Mesodermal cell (in vitro differentiated cells): Measurements from ENCODE around the gene IFNAR1. TPM values are rescaled to one million over a fixed set of nuclear protein-coding genes. Genes with fewer than 3 reads are reported as not detected.

Experiments
- H3K27ac ChIP-seq: 2 replicates; pipeline ENCODE4 v1.7.0; 2013; ENCODE audit warnings: mild to moderate bottlenecking, low read depth, low read length, moderate library complexity; ENCODE audit not compliant: severe bottlenecking
- H3K36me3 ChIP-seq: 2 replicates; pipeline ENCODE4 v1.7.1; 2013; ENCODE audit warnings: mild to moderate bottlenecking, low read length, moderate library complexity; ENCODE audit not compliant: control insufficient read depth, insufficient read depth
- H3K4me1 ChIP-seq: one replicate; pipeline ENCODE4 v1.7.1; 2013; ENCODE audit warnings: mild to moderate bottlenecking, low read length; ENCODE audit not compliant: insufficient read depth, control insufficient read depth, poor library complexity, severe bottlenecking
- H3K4me3 ChIP-seq: 2 replicates; pipeline ENCODE4 v1.7.0; 2013; ENCODE audit warnings: low read length, control low read depth, mild to moderate bottlenecking; ENCODE audit not compliant: insufficient read depth, poor library complexity, severe bottlenecking; ENCODE audit errors: extremely low read depth
- H3K9me3 ChIP-seq: 2 replicates; pipeline ENCODE4 v1.7.1; 2013; ENCODE audit warnings: mild to moderate bottlenecking, low read length, moderate library complexity; ENCODE audit not compliant: control insufficient read depth
- WGBS, 2 experiments: methylation state at CpG; one replicate each; pipeline ENCODE4 v1.1.5; 2013; ENCODE audit warnings: missing lambda C conversion rate in 2 of 2; ENCODE audit not compliant: insufficient coverage in 2 of 2; 5-methylcytosine and 5-hydroxymethylcytosine counted together
- polyA plus RNA-seq, 2 experiments: library from polyadenylated mRNA; stranded (reverse); fragments of 50-300 nt; gene quantifications; one replicate each; pipeline ENCODE4 v1.2.3, GENCODE V29; 2013

Gene IFNAR1
- 21.8 TPM for polyA plus RNA-seq (2013, experiment 1 of 2)
- polyA plus RNA-seq (2013, experiment 2 of 2) = 15.2 TPM

- Histone ChIP-seq H3K36me3 (peaks cover 7% of the 10 kb centered on the region), H3K4me3 (peak within 1 kb of the TSS; percentile 86), H3K9me3 (no peaks in the 10 kb centered on the region), H3K4me1 (peaks cover 9% of the 10 kb centered on the region), H3K27ac (peak within 1 kb of the TSS; percentile 92)
- WGBS, 2 experiments = 0% methylated on average over 24 to 66 of the region's 86 CpGs
These were observed at the start of gene IFNAR1 for GRCh38 chr21:33324291-33325221. IFNAR1 (plus strand) TSS chr21:33324970; CDS start chr21:33325056, 86 bp downstream.

- Histone ChIP-seq H3K36me3 (peaks cover 18% of the 10 kb centered on the region), H3K4me3 (no peak overlapping the region), H3K27ac (no peak overlapping the region), H3K4me1 (no peaks in the 10 kb centered on the region), H3K9me3 (peaks cover 4% of the 10 kb centered on the region)
- 88% methylated on average over 1 of the region's 2 CpGs; no CpG with 5 or more reads in 1 of the 2 experiments for WGBS, 2 experiments
These were observed 46.0 kb upstream of the IFNAR1 start for GRCh38 chr21:33278721-33279120.

GRCh38 chr21:33279330-33279820, 45.4 kb upstream of the IFNAR1 start:
- Histone ChIP-seq H3K36me3 (peaks cover 23% of the 10 kb centered on the region), H3K27ac (no peak overlapping the region), H3K9me3 (peaks cover 3% of the 10 kb centered on the region), H3K4me3 (no peak overlapping the region), H3K4me1 (no peaks in the 10 kb centered on the region)
- 89 to 100% methylated on average over 1 of the region's 3 CpGs for WGBS, 2 experiments

GRCh38 chr21:33281096-33281652, 43.6 kb upstream of the IFNAR1 start:
- no peak overlapping the region for H3K27ac ChIP-seq
- no peaks in the 10 kb centered on the region for H3K9me3 ChIP-seq
- peaks cover 1% of the 10 kb centered on the region for H3K4me1 ChIP-seq
- H3K4me3 ChIP-seq = no peak overlapping the region
- H3K36me3 ChIP-seq = peaks cover 23% of the 10 kb centered on the region
- WGBS, 2 experiments = 93 to 96% methylated on average over 6 of the region's 6 CpGs

GRCh38 chr21:33283203-33283602, 41.6 kb upstream of the IFNAR1 start:
- peaks cover 13% of the 10 kb centered on the region for H3K4me1 ChIP-seq
- H3K9me3 ChIP-seq = no peaks in the 10 kb centered on the region
- H3K36me3 ChIP-seq = peaks cover 19% of the 10 kb centered on the region
- H3K4me3 ChIP-seq = no peak overlapping the region
- 82 to 94% methylated on average over 5 of the region's 5 CpGs for WGBS, 2 experiments
- no peak overlapping the region for H3K27ac ChIP-seq

GRCh38 chr21:33286076-33286475, 38.7 kb upstream of the IFNAR1 start:
- Histone ChIP-seq H3K36me3 (peaks cover 13% of the 10 kb centered on the region), H3K4me1 (peaks cover 25% of the 10 kb centered on the region), H3K9me3 (no peaks in the 10 kb centered on the region), H3K27ac (no peak overlapping the region), H3K4me3 (no peak overlapping the region)
- WGBS, 2 experiments = 90 to 92% methylated on average over 11 of the region's 11 CpGs

GRCh38 chr21:33286600-33287456, 37.9 kb upstream of the IFNAR1 start:
- 76 to 88% methylated on average over 7 to 8 of the region's 15 CpGs for WGBS, 2 experiments
- Histone ChIP-seq H3K4me3 (no peak overlapping the region), H3K9me3 (no peaks in the 10 kb centered on the region), H3K27ac (no peak overlapping the region), H3K36me3 (peaks cover 15% of the 10 kb centered on the region), H3K4me1 (peaks cover 25% of the 10 kb centered on the region)

- WGBS, 2 experiments = 59 to 71% methylated on average over 10 to 11 of the region's 11 CpGs
- no peaks in the 10 kb centered on the region for H3K9me3 ChIP-seq
These were observed 35.5 kb upstream of the IFNAR1 start for GRCh38 chr21:33289199-33289819.

GRCh38 chr21:33290441-33290840, 34.3 kb upstream of the IFNAR1 start:
- Histone ChIP-seq H3K4me1 (peaks cover 25% of the 10 kb centered on the region), H3K9me3 (no peaks in the 10 kb centered on the region), H3K27ac (no peak overlapping the region), H3K36me3 (peaks cover 3% of the 10 kb centered on the region), H3K4me3 (no peak overlapping the region)
- WGBS, 2 experiments = 94 to 96% methylated on average over 10 to 11 of the region's 11 CpGs

More at GRCh38 chr21:33289199-33289819, 35.5 kb upstream of the IFNAR1 start:
- no peak overlapping the region for H3K4me3 ChIP-seq
- H3K27ac ChIP-seq = no peak overlapping the region
- peaks cover 3% of the 10 kb centered on the region for H3K36me3 ChIP-seq
- peaks cover 25% of the 10 kb centered on the region for H3K4me1 ChIP-seq

GRCh38 chr21:33291686-33292085, 33.1 kb upstream of the IFNAR1 start:
- H3K9me3 ChIP-seq = no peaks in the 10 kb centered on the region
- peaks cover 19% of the 10 kb centered on the region for H3K4me1 ChIP-seq
- no peak overlapping the region for H3K4me3 ChIP-seq
- peaks cover 3% of the 10 kb centered on the region for H3K36me3 ChIP-seq
- 94 to 97% methylated on average over 9 of the region's 9 CpGs for WGBS, 2 experiments
- H3K27ac ChIP-seq = no peak overlapping the region
